Peyer's patch (tissue), 4 donors: ENCODE measurements around the gene KCNAB1. TPM values are rescaled to one million over a fixed set of nuclear protein-coding genes. Genes with fewer than 3 reads are reported as not detected.

Experiments used
- DNase-seq, 3 donors: peaks; one replicate each; pipeline ENCODE4 v3.0.0-alpha.2; 2017 to 2019
- H3K27ac ChIP-seq, 4 donors: fragments of 200-600 bp; sonication (generic); one replicate each; pipeline ENCODE4 v1.5.1; 2016 to 2019
- H3K27me3 ChIP-seq, 2 donors: fragments of 200-600 bp; sonication (generic); one replicate each; pipeline ENCODE4 v1.5.1; 2019
- H3K36me3 ChIP-seq, 3 donors: fragments of 200-600 bp; sonication (generic); one replicate each; pipeline ENCODE4 v1.5.1; 2016 to 2019
- H3K4me1 ChIP-seq, 4 donors: fragments of 200-600 bp; sonication (generic); one replicate each; pipeline ENCODE4 v1.5.1; 2016 to 2019
- H3K4me3 ChIP-seq, 4 donors: fragments of 200-600 bp; sonication (generic); 1 replicate in 3 of 4; 2 replicates in 1 of 4; pipeline ENCODE4 v1.5.1; 2016 to 2019; ENCODE audit warnings: mild to moderate bottlenecking in 1 of 4
- H3K9me3 ChIP-seq, 4 donors: fragments of 200-600 bp; sonication (generic); one replicate each; pipeline ENCODE4 v1.5.1; 2016 to 2019; ENCODE audit warnings: mild to moderate bottlenecking in 1 of 4
- CTCF ChIP-seq, 6 experiments: fragments of 450-650 bp in 4 of 6; fragments of 200-600 bp in 2 of 6; sonication (generic) in 1 of 6; IDR thresholded peaks; one replicate each; pipeline ENCODE4 v1.5.1; 2017 to 2019; ENCODE audit warnings: antibody characterized with exemption in 6 of 6, mild to moderate bottlenecking in 3 of 6, moderate library complexity in 1 of 6
- POLR2A ChIP-seq, 2 donors: fragments of 450-650 bp; IDR thresholded peaks; one replicate each; pipeline ENCODE4 v1.5.1; 2017; ENCODE audit warnings: antibody characterized with exemption in 2 of 2, mild to moderate bottlenecking in 2 of 2, moderate library complexity in 2 of 2
- total RNA-seq, 4 donors: library from RNA; depleted of rRNA; stranded (reverse); fragments of >200 nt; gene quantifications; one replicate each; pipeline ENCODE4 v1.1.0, GENCODE V29; 2016

KCNAB1 gene
- total RNA-seq, 4 donors from 2014 or later, result 1.1 to 1.7 (median 1.6) TPM; not detected in 1

- DNase-seq, result no peak
Observed at GRCh38 chr3:156298014-156298413, 177.6 kb downstream of the KCNAB1 start.

GRCh38 chr3:156298938-156299337, 178.6 kb downstream of the KCNAB1 start:
- Histone ChIP-seq H3K4me1 (no peaks in the 10 kb centered on the region), H3K27me3 (no peaks in the 10 kb centered on the region), H3K27ac (no peak overlapping the region), H3K9me3 (no peaks in the 10 kb centered on the region), H3K4me3 (no peak overlapping the region), H3K36me3 (no peaks in the 10 kb centered on the region)
- peak in 1 of 3 donors; percentile 62 for DNase-seq
- TF ChIP-seq CTCF (IDR thresholded peaks at IDR 0.05), result no peak

More at GRCh38 chr3:156298014-156298413, 177.6 kb downstream of the KCNAB1 start:
- Histone ChIP-seq H3K36me3 (no peaks in the 10 kb centered on the region), H3K27ac (no peak overlapping the region), H3K4me1 (no peaks in the 10 kb centered on the region), H3K4me3 (no peak overlapping the region), H3K27me3 (no peaks in the 10 kb centered on the region), H3K9me3 (no peaks in the 10 kb centered on the region)
- TF ChIP-seq CTCF (IDR thresholded peaks at IDR 0.05) (no peak), POLR2A (IDR thresholded peaks at IDR 0.05) (no peak)

- TF ChIP-seq POLR2A (IDR thresholded peaks at IDR 0.05) (no peak), CTCF (IDR thresholded peaks at IDR 0.05) (no peak)
- Histone ChIP-seq H3K27ac (no peak overlapping the region), H3K9me3 (no peaks in the 10 kb centered on the region), H3K36me3 (no peaks in the 10 kb centered on the region), H3K4me1 (no peaks in the 10 kb centered on the region), H3K27me3 (no peaks in the 10 kb centered on the region), H3K4me3 (no peak overlapping the region)
- no peak for DNase-seq
Observed at GRCh38 chr3:156299569-156299968, 179.2 kb downstream of the KCNAB1 start.

- Histone ChIP-seq H3K27me3 (no peaks in the 10 kb centered on the region), H3K36me3 (no peaks in the 10 kb centered on the region), H3K4me3 (no peak overlapping the region), H3K27ac (no peak overlapping the region), H3K9me3 (no peaks in the 10 kb centered on the region), H3K4me1 (no peaks in the 10 kb centered on the region)
- no peak for DNase-seq
- TF ChIP-seq CTCF (IDR thresholded peaks at IDR 0.05) (no peak), POLR2A (IDR thresholded peaks at IDR 0.05) (no peak)
Observed at GRCh38 chr3:156300371-156300770, 180.0 kb downstream of the KCNAB1 start.

GRCh38 chr3:156300929-156301840, 180.8 kb downstream of the KCNAB1 start:
- TF ChIP-seq CTCF (IDR thresholded peaks at IDR 0.05) (no peak), POLR2A (IDR thresholded peaks at IDR 0.05) (no peak)
- no peak for DNase-seq
- H3K27me3 ChIP-seq, result no peaks in the 10 kb centered on the region
- no peaks in the 10 kb centered on the region for H3K9me3 ChIP-seq
- no peak overlapping the region for H3K4me3 ChIP-seq
- no peaks in the 10 kb centered on the region for H3K4me1 ChIP-seq
- no peak overlapping the region for H3K27ac ChIP-seq
- no peaks in the 10 kb centered on the region for H3K36me3 ChIP-seq
